Measurements from ENCODE around the gene LYPLAL1. TPM values are rescaled to one million over a fixed set of nuclear protein-coding genes. Genes with fewer than 3 reads are reported as not detected.
"Not testable (repeated sequence)": the region's sequence is repeated elsewhere in the genome, so short reads cannot be mapped to it uniquely, and the experiment has no call there.

Gene LYPLAL1
- total RNA-seq, 1 donor from 2014 or later, result 48.2 TPM

DNA sequence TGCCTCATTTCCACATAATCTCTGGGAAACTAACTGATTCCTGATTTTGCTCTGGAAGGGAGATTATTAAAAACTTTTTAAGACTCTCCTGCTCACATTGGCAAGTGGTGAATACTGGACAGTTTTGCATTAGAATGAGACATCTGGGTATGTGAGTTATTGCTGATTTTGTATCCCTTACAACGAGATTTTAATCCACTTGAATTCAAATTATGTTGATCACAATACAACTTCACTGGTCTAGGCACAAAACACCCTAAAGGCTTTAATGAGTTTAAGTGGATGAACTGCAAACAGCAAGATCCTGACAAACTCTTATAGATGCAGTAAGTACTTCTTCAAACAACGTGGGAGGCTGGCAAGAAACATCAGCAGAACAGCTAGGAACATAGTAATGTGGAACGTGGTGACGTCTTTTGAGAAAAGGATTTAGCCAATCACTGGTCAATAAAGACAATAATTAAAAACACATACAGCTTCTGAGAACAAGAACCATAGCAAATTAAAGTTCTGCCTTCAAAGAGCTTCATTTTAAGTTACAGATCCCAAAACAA is 10.2 kb upstream of the LYPLAL1 start:
- no peak for DNase-seq

- DNase-seq, result no peak
Measured at GRCh38 chr1:219171192-219171935, 2.3 kb upstream of the LYPLAL1 start.

DNA sequence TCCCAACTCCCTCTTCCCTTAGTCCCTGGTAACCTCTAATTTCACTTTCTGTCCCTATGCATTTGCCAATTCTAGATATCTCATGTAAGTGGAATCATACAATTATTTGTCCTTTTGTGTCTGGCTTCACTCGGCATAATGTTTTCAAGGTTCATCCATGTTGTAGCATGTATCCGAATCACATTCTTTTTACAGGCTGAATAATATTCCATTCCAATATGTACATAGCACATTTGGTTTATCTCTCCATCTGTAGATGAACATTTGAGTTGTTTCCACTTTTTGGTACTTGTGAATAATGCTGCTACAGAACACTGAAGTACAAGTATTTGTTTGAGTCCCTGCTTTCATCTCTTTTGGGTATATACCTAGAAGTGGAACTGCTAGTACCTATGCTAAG is 857 bp upstream of the LYPLAL1 start:
- no peak for DNase-seq

DNA sequence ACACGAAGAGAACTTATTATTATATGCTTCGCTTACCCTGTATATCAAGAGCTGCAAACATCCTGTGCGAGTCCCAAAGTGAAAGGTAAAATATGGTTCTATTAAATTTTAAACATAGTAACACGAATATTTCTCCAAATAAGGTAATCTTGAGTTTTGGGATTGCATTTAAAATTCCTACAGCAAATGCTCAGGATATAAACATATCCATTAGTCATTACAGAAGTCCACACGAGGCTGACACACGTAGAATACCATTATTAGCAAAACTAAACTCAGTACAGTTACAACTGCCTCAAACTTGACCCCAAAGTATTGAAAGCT is 282 bp upstream of the LYPLAL1 start:
- DNase-seq, result no peak

GRCh38 chr1:219174460-219175211 is 958 bp downstream of the LYPLAL1 start:
- no peak for DNase-seq

DNA sequence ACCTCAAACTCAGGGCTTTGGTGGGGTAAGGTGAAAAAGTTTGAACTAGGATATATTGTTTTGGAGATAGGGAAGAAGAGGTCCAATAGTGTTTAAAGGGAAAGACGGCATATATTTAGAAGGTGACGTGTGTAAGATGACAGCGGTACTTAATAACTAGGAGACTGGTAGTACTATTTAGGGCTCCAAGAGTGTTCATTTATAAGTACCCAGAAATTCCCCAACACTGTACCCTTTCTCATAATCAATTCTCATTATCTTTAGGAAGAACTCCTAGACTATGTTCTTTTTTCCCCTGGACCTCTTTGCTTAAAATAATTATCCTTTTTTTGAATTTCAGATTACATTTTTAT is 1.5 kb downstream of the LYPLAL1 start:
- no peak for DNase-seq

DNA sequence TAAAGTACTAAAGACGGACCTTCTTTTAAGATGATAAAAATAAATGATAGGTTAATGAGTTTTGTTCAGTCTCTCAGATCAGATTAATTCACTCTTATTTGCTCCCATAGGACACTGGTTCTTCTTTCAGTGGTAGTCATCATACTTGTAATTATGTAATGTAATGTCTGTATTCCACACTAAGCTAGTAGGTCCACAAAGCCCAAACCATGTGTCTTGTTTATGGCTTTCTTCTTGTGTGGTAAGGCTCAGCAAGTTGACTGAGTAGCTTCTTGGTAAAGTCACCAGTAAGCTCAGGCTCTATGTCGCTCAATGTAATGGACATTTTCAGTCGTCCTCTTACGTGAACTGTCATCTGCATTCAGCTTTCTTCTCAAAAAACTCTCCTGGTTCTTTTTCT is 2.5 kb downstream of the LYPLAL1 start:
- DNase-seq, result no peak

DNA sequence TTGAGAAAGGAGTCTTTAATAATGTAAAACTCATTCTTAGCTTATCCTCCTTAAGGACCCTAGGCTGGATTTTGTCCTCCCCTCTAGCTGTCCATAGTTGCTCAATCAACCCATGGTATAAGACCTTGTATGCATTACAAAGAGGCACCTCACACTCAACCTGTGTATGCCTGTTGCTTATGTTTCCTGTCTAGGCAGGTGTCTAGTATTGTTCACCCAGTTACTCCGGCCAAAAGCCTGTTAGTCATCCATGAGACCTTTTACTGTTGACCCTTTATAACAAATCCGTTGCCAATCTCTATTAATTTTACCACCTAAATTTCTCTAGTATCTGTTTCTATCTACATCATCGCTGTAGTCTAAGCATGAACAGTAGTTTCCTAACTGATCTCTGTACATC is 3.7 kb downstream of the LYPLAL1 start:
- no peak for DNase-seq

- DNase-seq, result no peak
Measured at GRCh38 chr1:219177940-219178339, 4.3 kb downstream of the LYPLAL1 start.

DNA sequence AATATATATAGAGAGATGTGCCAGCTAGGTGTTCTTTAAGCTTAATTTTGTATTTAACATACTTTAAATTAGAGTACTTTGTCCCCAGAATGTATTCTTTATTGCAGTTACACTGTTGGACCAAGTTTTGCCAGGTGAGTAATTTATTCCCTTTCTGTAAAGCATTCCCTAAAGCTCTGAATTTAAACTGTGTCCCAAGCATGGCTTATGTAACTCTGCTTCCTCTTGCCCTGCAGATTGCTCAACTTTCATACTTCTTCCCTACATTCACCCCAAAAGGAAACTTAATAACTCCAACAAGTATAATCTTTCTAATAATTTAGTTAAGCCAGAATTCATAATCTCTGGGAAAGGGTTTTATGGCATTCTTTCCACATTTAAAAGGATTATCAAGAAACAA is 5.6 kb downstream of the LYPLAL1 start:
- no peak for DNase-seq

DNA sequence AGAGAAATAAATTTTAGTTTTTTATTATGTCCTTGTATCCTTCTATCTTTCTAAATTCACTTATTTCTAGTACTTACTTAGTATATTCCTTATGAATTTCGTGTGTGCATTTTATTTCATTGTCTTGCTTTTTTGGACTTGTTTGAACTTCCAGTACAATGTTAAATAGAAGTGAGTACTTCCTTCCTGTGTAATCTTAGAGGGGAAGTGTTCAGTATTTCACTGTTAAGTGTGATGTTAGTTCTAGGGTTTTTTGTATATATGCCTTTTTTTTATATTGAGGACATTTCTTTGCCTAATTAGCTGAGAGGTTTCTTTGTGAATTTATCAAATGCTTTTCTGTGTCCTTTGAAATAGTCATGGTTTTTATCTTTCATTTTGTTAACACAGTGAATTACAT is 10.7 kb downstream of the LYPLAL1 start:
- DNase-seq, result no peak

- no peak for DNase-seq
Measured at GRCh38 chr1:219185486-219186117, 11.9 kb downstream of the LYPLAL1 start.

DNA sequence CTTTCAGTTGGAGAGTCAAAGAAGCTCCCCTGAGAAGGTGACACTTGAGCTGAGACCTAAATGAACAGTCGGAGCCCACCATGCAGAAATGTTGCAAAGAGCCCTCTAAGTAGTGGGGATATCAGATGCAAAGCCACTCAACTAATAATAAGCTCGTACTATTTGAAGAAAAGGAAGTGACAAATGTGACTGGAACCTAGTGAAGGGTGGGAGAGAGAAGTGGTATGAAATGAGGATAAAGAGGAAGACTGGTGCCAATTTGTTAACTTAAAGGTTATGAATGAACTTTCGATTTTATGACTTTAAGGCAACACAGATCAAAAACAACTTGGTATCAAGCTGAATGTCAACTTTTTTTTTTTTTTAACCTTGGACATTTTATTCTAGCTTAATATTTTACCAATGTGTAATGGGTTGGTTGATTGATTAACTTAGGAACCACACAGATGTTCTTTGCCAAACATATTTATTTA is 14.7 kb downstream of the LYPLAL1 start:
- no peak for DNase-seq

DNA sequence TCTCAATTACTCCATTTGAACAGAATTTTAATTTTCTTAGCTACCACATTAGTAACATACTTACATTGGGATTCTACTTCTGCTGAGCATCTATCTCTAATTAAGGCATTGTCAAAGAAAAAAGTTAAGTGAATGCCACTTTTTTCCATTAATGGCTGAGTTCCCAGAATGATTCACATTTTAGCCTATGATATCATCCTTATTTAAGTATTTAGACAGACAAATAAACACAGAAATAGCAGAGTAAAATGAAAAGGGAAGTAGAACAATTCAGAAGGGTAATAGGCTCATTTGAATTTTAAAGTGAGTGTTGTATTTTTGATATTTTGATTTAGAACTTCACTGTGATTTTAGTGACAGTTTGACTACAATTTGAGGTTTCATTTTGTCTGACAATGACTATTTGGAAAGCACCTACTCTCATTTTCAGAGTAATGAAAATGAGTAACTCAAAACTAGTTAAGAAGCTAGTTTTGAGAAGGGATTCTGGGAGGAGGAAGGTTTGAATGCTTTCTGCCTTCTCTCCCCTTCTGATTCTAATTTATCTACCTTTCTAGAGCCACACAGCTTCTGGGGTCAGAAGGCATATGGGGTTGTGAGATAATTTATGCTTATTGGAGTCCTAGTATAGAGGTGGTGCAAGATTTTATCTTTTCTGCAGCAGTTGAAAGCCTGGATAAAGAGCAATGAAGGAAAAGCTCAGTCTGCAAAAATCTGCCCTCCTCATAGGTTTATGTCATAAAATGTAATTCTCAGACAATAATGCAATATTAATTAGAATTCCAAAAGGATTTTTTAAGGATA is 15.5 kb downstream of the LYPLAL1 start:
- no peak for DNase-seq

DNA sequence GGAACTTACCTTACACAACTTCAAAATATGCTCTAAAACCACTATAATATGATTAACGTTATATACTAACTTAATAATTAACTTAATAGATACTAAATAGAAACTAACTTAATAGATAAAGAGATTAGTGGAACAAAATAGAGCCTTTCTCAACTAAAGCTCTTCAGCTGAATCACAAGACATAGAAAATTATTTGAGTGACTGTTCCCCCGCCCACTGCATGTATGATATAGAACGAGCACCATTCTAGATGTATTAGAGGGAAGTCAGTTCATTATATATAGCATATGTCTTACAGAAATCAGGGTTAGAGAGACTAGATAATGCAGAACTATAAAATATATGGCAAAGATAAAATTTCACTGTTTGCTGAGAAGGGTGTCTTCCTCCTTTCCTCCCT is 16.3 kb downstream of the LYPLAL1 start:
- DNase-seq, result no peak

- DNase-seq, result no peak
Measured at GRCh38 chr1:219190605-219191004, 16.9 kb downstream of the LYPLAL1 start.

DNA sequence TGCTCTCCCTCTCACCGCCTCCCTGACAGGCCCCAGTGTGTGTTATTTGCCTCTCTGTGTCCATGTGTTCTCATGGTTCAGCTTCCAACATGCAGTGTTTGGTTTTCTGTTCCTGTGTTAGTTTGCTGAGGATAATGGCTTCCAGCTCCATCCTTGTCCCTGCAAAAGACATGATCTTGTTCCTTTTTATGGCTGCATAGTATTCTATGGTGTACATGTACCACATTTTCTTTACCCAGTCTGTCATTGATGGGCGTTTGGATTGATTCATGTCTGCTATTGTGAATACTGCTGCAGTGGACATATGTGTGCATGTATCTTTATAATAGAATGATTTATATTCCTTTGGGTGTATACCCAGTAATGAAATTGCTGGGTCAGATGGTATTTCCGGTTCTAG is 22.2 kb downstream of the LYPLAL1 start:
- DNase-seq, result not testable (repeated sequence)

- DNase-seq, result no peak
Measured at GRCh38 chr1:219201656-219202055, 28.0 kb downstream of the LYPLAL1 start.

GRCh38 chr1:219202567-219202966 is 28.9 kb downstream of the LYPLAL1 start:
- DNase-seq, result no peak

DNA sequence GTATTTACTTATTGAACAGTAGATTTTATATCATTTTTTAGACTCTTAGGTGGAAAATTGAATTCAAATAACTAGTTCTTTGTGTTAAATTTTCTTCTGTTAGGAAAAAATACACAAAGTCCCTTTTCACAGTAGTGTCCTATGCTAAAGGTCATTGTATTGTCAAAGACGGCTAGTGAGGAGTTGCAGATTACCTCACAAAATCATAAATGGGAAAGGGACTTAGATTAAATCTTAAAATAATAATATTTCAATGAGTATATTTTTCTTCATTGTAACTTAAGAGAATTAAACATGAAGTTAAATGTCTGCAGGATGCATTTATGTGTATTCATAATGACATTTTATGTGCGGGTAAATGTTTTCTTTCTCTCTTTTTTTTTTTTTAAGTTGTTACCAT is 32.7 kb downstream of the LYPLAL1 start:
- no peak for DNase-seq

DNA sequence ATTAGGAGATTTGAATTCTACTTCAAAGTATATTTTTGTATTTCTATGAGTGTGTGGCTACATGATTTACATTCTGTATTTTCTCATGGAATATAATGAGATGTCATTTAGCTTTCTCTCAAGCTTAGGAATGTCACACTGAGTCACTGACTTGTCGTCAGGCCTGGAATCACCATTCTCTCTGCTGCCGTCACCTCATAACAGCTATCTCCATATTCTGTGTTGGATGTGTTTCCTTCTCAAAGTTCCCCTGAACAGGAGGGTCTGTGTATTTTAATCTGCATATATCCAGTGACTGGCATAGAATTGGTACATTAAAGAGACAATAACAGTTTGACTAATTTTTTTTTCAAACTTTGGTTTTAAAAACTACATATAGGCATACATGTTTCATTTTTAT is 35.9 kb downstream of the LYPLAL1 start:
- no peak for DNase-seq

DNA sequence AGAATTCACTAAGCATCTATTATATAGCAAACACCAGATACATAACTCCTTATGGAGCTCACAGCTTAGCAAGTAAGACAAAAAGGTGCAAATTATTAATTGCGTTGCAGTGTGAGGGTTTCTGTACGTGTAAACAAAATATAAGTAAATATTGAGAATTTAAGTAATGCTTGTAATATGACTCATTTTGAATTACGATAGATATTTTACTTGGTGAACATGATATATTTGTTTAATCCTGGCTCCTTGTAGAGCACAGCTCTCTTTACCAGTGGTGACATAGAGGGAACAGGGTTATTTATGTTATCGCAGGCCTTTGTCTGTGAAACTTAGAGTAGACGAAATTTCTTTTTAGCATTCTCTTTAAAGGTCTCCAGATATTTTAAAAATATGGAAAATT is 36.4 kb downstream of the LYPLAL1 start:
- no peak for DNase-seq

DNA sequence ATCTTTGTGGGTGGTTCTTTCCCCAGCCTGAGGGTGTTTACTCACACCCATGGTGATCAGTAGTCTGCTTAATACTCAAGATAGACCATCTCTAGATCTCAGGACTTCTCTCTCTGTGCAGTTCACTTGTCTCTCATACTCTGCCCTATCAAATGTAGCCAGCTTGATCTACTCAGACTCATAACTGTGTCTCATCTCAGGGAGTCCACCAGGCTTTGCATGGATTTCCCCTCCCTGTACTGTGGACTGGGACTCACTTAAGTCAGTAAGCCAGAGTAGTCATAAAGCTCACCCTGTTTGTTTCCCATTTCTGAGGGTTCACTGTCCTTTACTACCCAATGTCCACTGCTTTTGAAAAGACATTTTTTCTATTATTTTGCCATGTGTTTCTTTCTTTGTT is 41.8 kb downstream of the LYPLAL1 start:
- DNase-seq, result no peak
